ENCODE results near the gene MGRN1. TPM values are rescaled to one million over a fixed set of nuclear protein-coding genes. Genes with fewer than 3 reads are reported as not detected.

Gene MGRN1
- total RNA-seq, 2 donors from 2014 or later, result 66.9 to 71.4 TPM

GRCh38 chr16:4594433-4595410 is 29.9 kb upstream of the MGRN1 start:
- Mint-ChIP-seq H3K9me3 (no peaks in the 10 kb centered on the region), H3K36me3 (ENCODE audit: low read depth) (no peaks in the 10 kb centered on the region), H3K27me3 (ENCODE audit: insufficient read depth) (peaks cover 2% of the 10 kb centered on the region), H3K4me3 (no peak overlapping the region), H3K4me1 (peaks cover 12% of the 10 kb centered on the region), H3K27ac (no peak overlapping the region)
- Histone ChIP-seq H3K9me3 (ENCODE audit: control insufficient read depth, low read length) (no peaks in the 10 kb centered on the region), H3K27ac (ENCODE audit: low read depth, low read length) (no peak overlapping the region), H3K4me3 (ENCODE audit: low read length) (no peak overlapping the region), H3K4me1 (ENCODE audit: control insufficient read depth, insufficient read depth, low read length) (peaks cover 5% of the 10 kb centered on the region), H3K27me3 (ENCODE audit: control insufficient read depth, insufficient read depth, low read length, poor library complexity, severe bottlenecking) (no peaks in the 10 kb centered on the region), H3K36me3 (ENCODE audit: control insufficient read depth, insufficient read depth, low read length) (no peaks in the 10 kb centered on the region), H3K9ac (ENCODE audit: extremely low read depth, low read length, poor library complexity, severe bottlenecking) (no peak overlapping the region)
- 95 to 97% methylated on average over 33 to 38 of the region's 38 CpGs for WGBS, 2 experiments (ENCODE audit: insufficient coverage in 1 of 2, insufficient read length in 1 of 2)
- no peak for TF ChIP-seq CTCF (conservative IDR thresholded peaks at IDR 0.05)
- DNase-seq, result peak; percentile 43

GRCh38 chr16:4597174-4597573 is 27.5 kb upstream of the MGRN1 start:
- Histone ChIP-seq H3K4me1 (ENCODE audit: control insufficient read depth, insufficient read depth, low read length) (peaks cover 5% of the 10 kb centered on the region), H3K4me3 (ENCODE audit: low read length) (no peak overlapping the region), H3K36me3 (ENCODE audit: control insufficient read depth, insufficient read depth, low read length) (no peaks in the 10 kb centered on the region), H3K27ac (ENCODE audit: low read depth, low read length) (no peak overlapping the region), H3K9ac (ENCODE audit: extremely low read depth, low read length, poor library complexity, severe bottlenecking) (no peak overlapping the region), H3K27me3 (ENCODE audit: control insufficient read depth, insufficient read depth, low read length, poor library complexity, severe bottlenecking) (no peaks in the 10 kb centered on the region), H3K9me3 (ENCODE audit: control insufficient read depth, low read length) (no peaks in the 10 kb centered on the region)
- Mint-ChIP-seq H3K27ac (no peak overlapping the region), H3K4me1 (peaks cover 12% of the 10 kb centered on the region), H3K36me3 (ENCODE audit: low read depth) (no peaks in the 10 kb centered on the region), H3K27me3 (ENCODE audit: insufficient read depth) (peaks cover 2% of the 10 kb centered on the region), H3K9me3 (no peaks in the 10 kb centered on the region), H3K4me3 (no peak overlapping the region)
- TF ChIP-seq CTCF (conservative IDR thresholded peaks at IDR 0.05), result no peak
- 87 to 91% methylated on average over 7 to 9 of the region's 9 CpGs for WGBS, 2 experiments (ENCODE audit: insufficient coverage in 1 of 2, insufficient read length in 1 of 2)
- DNase-seq, result peak; percentile 42

GRCh38 chr16:4599037-4599436 is 25.6 kb upstream of the MGRN1 start:
- no peak for DNase-seq
- no peaks in the 10 kb centered on the region for H3K9me3 ChIP-seq (ENCODE audit: control insufficient read depth, low read length)
- no peak overlapping the region for H3K27ac ChIP-seq (ENCODE audit: low read depth, low read length)
- H3K27me3 ChIP-seq (ENCODE audit: control insufficient read depth, insufficient read depth, low read length, poor library complexity, severe bottlenecking), result no peaks in the 10 kb centered on the region
- Mint-ChIP-seq H3K9me3 (no peaks in the 10 kb centered on the region), H3K4me1 (peaks cover under 1% of the 10 kb centered on the region), H3K27ac (no peak overlapping the region), H3K36me3 (ENCODE audit: low read depth) (no peaks in the 10 kb centered on the region), H3K4me3 (no peak overlapping the region), H3K27me3 (ENCODE audit: insufficient read depth) (peaks cover 2% of the 10 kb centered on the region)
- H3K4me1 ChIP-seq (ENCODE audit: control insufficient read depth, insufficient read depth, low read length), result no peaks in the 10 kb centered on the region
- TF ChIP-seq CTCF (conservative IDR thresholded peaks at IDR 0.05), result no peak
- H3K4me3 ChIP-seq (ENCODE audit: low read length), result no peak overlapping the region
- H3K9ac ChIP-seq (ENCODE audit: extremely low read depth, low read length, poor library complexity, severe bottlenecking), result no peak overlapping the region
- WGBS, 2 experiments (ENCODE audit: insufficient coverage in 1 of 2, insufficient read length in 1 of 2), result 96 to 97% methylated on average over 5 to 10 of the region's 10 CpGs
- H3K36me3 ChIP-seq (ENCODE audit: control insufficient read depth, insufficient read depth, low read length), result no peaks in the 10 kb centered on the region
